ENCODE measurements around the gene TRPM7. TPM values are rescaled to one million over a fixed set of nuclear protein-coding genes. Genes with fewer than 3 reads are reported as not detected.

Gene TRPM7
- total RNA-seq, 4 donors from 2014 or later: 57.3 to 97.5 (median 68.0) TPM

- H3K4me1 ChIP-seq: no peaks in the 10 kb centered on the region
- no peak overlapping the region for H3K27ac ChIP-seq
- TF ChIP-seq, protein P1, sequence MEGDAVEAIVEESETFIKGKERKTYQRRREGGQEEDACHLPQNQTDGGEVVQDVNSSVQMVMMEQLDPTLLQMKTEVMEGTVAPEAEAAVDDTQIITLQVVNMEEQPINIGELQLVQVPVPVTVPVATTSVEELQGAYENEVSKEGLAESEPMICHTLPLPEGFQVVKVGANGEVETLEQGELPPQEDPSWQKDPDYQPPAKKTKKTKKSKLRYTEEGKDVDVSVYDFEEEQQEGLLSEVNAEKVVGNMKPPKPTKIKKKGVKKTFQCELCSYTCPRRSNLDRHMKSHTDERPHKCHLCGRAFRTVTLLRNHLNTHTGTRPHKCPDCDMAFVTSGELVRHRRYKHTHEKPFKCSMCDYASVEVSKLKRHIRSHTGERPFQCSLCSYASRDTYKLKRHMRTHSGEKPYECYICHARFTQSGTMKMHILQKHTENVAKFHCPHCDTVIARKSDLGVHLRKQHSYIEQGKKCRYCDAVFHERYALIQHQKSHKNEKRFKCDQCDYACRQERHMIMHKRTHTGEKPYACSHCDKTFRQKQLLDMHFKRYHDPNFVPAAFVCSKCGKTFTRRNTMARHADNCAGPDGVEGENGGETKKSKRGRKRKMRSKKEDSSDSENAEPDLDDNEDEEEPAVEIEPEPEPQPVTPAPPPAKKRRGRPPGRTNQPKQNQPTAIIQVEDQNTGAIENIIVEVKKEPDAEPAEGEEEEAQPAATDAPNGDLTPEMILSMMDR (IDR thresholded peaks at IDR 0.05): no peak
- TF ChIP-seq POLR2A (IDR thresholded peaks at IDR 0.05) (no peak), EP300 (IDR thresholded peaks at IDR 0.05) (no peak)
- no peaks in the 10 kb centered on the region for H3K27me3 ChIP-seq
- peaks cover 0 to 85% (median 29%) of the 10 kb centered on the region in 3 donors for H3K36me3 ChIP-seq
- H3K4me3 ChIP-seq: no peak overlapping the region
- WGBS, 2 donors: 90 to 95% methylated on average over 2 of the region's 2 CpGs
- no peaks in the 10 kb centered on the region for H3K9me3 ChIP-seq
- no peak for DNase-seq (ENCODE audit: low spot score in 2 of 2)
These were observed 45.3 kb downstream of the TRPM7 start for GRCh38 chr15:50641318-50641717.

DNA sequence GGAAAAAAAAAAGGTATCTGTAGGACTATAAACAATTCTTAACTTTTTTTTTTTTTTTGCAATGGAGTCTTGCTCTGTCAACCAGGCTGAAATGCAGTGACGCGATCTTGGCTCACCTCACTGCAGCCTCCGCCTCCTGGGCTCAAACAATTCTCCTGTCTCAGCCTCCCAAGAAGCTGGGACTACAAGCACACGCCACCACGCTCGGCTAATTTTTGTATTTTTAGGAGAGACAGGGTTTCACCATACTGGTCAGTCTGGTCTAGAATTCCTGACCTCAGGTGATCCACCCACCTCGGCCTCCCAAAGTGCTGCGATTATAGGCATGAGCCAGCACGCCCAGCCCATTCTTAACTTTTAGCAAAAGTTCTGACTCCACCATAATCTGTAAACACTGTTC, 50.5 kb downstream of the TRPM7 start:
- Histone ChIP-seq H3K4me3 (no peak overlapping the region), H3K27me3 (no peaks in the 10 kb centered on the region), H3K9me3 (no peaks in the 10 kb centered on the region), H3K4me1 (no peaks in the 10 kb centered on the region), H3K27ac (no peak overlapping the region), H3K36me3 (peaks cover 0 to 90% (median 3%) of the 10 kb centered on the region in 3 donors)
- DNase-seq (ENCODE audit: low spot score in 2 of 2): no peak
- WGBS, 2 donors: 93 to 94% methylated on average over 9 of the region's 9 CpGs
- TF ChIP-seq EP300 (IDR thresholded peaks at IDR 0.05): no peak
- no peak for TF ChIP-seq POLR2A (IDR thresholded peaks at IDR 0.05)
- TF ChIP-seq, protein P1 (IDR thresholded peaks at IDR 0.05): no peak

GRCh38 chr15:50633653-50634052, 52.9 kb downstream of the TRPM7 start:
- TF ChIP-seq POLR2A (IDR thresholded peaks at IDR 0.05) (no peak), EP300 (IDR thresholded peaks at IDR 0.05) (no peak)
- TF ChIP-seq, protein P1 (IDR thresholded peaks at IDR 0.05): no peak
- H3K27ac ChIP-seq: no peak overlapping the region
- H3K4me1 ChIP-seq: no peaks in the 10 kb centered on the region
- H3K27me3 ChIP-seq: no peaks in the 10 kb centered on the region
- peaks cover 0 to 89% (median 3%) of the 10 kb centered on the region in 3 donors for H3K36me3 ChIP-seq
- DNase-seq (ENCODE audit: low spot score in 2 of 2): no peak
- H3K9me3 ChIP-seq: no peaks in the 10 kb centered on the region
- no peak overlapping the region for H3K4me3 ChIP-seq
- WGBS, 2 donors: 91 to 93% methylated on average over 3 of the region's 3 CpGs

GRCh38 chr15:50628421-50628820, 58.2 kb downstream of the TRPM7 start:
- Histone ChIP-seq H3K4me3 (no peak overlapping the region), H3K4me1 (no peaks in the 10 kb centered on the region), H3K9me3 (no peaks in the 10 kb centered on the region), H3K36me3 (peaks cover 0 to 66% (median 7%) of the 10 kb centered on the region in 3 donors), H3K27ac (no peak overlapping the region), H3K27me3 (no peaks in the 10 kb centered on the region)
- TF ChIP-seq, protein P1 (IDR thresholded peaks at IDR 0.05): no peak
- TF ChIP-seq EP300 (IDR thresholded peaks at IDR 0.05) (no peak), POLR2A (IDR thresholded peaks at IDR 0.05) (no peak)
- DNase-seq (ENCODE audit: low spot score in 2 of 2): no peak
- WGBS, 2 donors: 89 to 94% methylated on average over 5 of the region's 5 CpGs

DNA sequence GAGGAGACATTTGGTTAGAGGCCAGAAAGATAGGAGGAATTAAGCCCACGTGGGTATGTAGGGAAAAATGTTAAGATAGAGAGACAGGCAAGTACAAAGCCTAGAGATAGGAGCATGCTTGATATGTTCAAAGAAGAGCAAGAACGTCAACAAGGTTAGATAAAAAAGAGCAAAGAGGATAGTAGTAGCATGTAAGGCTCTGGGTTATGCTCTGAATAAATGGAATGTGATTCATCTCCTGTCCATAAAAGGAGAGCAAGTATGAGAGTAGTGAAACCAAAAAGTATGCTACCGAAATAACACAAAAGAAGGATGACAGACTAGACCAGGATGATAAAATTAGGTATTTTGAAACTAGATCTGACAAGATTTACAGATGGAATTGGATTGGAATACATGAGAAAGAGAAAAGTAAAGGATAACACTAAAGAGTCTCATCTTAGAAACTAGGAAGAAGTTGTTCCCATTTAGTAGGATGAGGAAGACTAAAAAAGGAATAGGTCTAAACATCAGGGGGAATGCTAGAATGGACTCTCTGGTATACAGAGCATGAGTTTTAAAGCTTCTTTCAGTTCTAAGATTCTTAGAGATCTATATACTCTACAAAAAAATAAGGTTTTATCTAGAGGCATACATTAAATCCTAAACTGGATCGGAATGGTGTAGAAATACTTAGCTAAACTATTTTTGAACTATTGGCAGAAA, 59.1 kb downstream of the TRPM7 start:
- WGBS, 2 donors: 73 to 82% methylated on average over 4 of the region's 4 CpGs
- TF ChIP-seq, protein P1 (IDR thresholded peaks at IDR 0.05): no peak
- no peak for TF ChIP-seq POLR2A (IDR thresholded peaks at IDR 0.05)
- TF ChIP-seq EP300 (IDR thresholded peaks at IDR 0.05): no peak
- no peaks in the 10 kb centered on the region for H3K9me3 ChIP-seq
- no peak overlapping the region for H3K4me3 ChIP-seq
- peaks cover 0 to 69% (median 7%) of the 10 kb centered on the region in 3 donors for H3K36me3 ChIP-seq
- H3K4me1 ChIP-seq: no peaks in the 10 kb centered on the region
- no peak overlapping the region for H3K27ac ChIP-seq
- no peak for DNase-seq (ENCODE audit: low spot score in 2 of 2)
- H3K27me3 ChIP-seq: no peaks in the 10 kb centered on the region

Data from tibial nerve (tissue), 4 donors.